ENCODE measurements around the gene MTG1.

The MTG1 gene

DNA sequence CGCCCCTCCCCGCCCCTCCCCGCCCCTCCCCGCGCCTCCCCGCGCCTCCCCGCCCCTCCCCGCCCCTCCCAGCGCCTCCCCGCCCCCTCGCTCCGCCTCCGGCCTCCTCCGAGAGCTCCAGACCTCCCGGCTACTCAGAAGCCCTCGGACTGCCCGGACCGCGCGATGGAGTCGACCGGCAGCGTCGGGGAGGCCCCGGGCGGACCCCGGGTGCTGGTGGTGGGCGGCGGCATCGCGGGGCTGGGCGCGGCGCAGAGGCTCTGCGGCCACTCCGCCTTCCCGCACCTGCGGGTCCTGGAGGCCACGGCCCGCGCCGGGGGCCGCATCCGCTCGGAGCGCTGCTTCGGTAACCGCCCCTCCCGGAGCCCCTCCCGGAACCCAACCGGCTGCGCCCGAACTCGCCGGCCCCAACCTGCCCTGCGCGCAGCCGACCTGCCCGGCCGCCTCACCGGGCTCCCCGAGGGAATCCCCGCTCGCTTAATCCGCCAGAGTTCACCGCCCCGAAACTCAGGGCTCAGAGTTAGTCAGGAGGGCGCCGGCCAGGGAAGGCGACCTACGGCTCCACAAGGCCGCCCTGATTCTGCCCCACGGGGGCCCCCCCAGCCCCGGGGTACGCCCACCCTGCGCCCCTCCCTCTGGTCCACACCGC is 14.7 kb upstream of the MTG1 start, which contains the start of gene PAOX (continued):
- no peak for TF ChIP-seq TSHZ2 (CRISPR knock-in tag; IDR thresholded peaks at IDR 0.05)

DNA sequence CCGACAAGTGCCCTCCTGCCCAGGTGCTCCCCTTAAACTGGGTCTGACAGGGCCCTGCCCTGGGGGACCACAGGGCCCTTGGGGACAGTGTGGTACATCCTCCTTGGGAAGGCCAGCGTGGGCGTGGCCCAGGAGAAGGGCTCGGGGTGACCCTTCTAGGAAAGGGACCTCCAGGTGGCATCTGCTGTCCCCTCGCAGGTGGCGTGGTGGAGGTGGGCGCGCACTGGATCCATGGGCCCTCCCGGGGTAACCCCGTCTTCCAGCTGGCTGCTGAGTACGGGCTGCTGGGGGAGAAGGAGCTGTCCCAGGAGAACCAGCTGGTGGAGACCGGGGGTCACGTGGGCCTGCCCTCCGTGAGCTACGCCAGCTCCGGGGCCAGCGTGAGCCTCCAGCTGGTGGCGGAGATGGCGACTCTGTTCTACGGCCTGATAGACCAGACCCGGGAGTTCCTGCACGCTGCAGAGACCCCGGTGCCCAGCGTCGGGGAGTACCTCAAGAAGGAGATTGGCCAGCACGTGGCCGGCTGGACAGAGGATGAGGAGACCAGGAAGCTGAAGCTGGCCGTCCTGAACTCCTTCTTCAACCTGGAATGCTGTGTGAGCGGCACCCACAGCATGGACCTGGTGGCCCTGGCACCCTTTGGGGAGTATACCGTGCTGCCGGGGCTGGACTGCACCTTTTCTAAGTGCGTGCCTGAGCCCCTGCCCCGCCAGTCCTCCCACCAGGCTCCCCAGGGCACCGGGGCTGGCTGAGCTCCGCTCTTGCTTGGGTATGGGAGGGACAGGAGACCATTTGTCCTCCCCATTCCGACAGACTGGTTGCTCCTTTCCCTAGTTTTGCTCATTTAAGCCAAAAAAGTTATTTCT is 13.9 kb upstream of the MTG1 start:
- ATAC-seq = no peak
- TF ChIP-seq ZNF70 (CRISPR knock-in tag; IDR thresholded peaks at IDR 0.05) (no peak), GLIS3 (CRISPR knock-in tag; IDR thresholded peaks at IDR 0.05) (no peak), CSRNP3 (CRISPR knock-in tag; IDR thresholded peaks at IDR 0.05) (no peak), POU6F1 (CRISPR knock-in tag; IDR thresholded peaks at IDR 0.05; ENCODE audit: borderline replicate concordance, low read depth) (no peak), ZNF8 (CRISPR knock-in tag; IDR thresholded peaks at IDR 0.05) (no peak), ISL1 (CRISPR knock-in tag; IDR thresholded peaks at IDR 0.05) (no peak), ZC3H10 (CRISPR knock-in tag; IDR thresholded peaks at IDR 0.05) (no peak), CSDC2 (CRISPR knock-in tag; IDR thresholded peaks at IDR 0.05) (no peak), RARB (CRISPR knock-in tag; IDR thresholded peaks at IDR 0.05) (no peak)

- no peak for ATAC-seq
- TF ChIP-seq TOX (CRISPR knock-in tag; IDR thresholded peaks at IDR 0.05; ENCODE audit: borderline replicate concordance) (no peak), GLIS3 (CRISPR knock-in tag; IDR thresholded peaks at IDR 0.05) (no peak), ISL1 (CRISPR knock-in tag; IDR thresholded peaks at IDR 0.05) (no peak), ESRRG (CRISPR knock-in tag; IDR thresholded peaks at IDR 0.05) (no peak), CREB5 (CRISPR knock-in tag; IDR thresholded peaks at IDR 0.05; ENCODE audit: low read depth) (no peak), ZNF70 (CRISPR knock-in tag; IDR thresholded peaks at IDR 0.05) (no peak), CSRNP3 (CRISPR knock-in tag; IDR thresholded peaks at IDR 0.05) (no peak), ZFP30 (CRISPR knock-in tag; IDR thresholded peaks at IDR 0.05) (no peak), POU6F1 (CRISPR knock-in tag; IDR thresholded peaks at IDR 0.05; ENCODE audit: borderline replicate concordance, low read depth) (no peak), ZFP3 (CRISPR knock-in tag; IDR thresholded peaks at IDR 0.05) (no peak), CSDC2 (CRISPR knock-in tag; IDR thresholded peaks at IDR 0.05) (no peak), RARB (CRISPR knock-in tag; IDR thresholded peaks at IDR 0.05) (no peak), ZNF565 (CRISPR knock-in tag; conservative IDR thresholded peaks at IDR 0.05; ENCODE audit: low read depth) (no peak), ZNF8 (CRISPR knock-in tag; IDR thresholded peaks at IDR 0.05) (no peak), BACH2 (CRISPR knock-in tag; IDR thresholded peaks at IDR 0.05; ENCODE audit: borderline replicate concordance) (no peak), TSHZ2 (CRISPR knock-in tag; IDR thresholded peaks at IDR 0.05) (no peak), PATZ1 (CRISPR knock-in tag; IDR thresholded peaks at IDR 0.05; ENCODE audit: borderline replicate concordance) (no peak), ARNTL (CRISPR knock-in tag; IDR thresholded peaks at IDR 0.05; ENCODE audit: borderline replicate concordance, low read depth) (no peak)
Measured at GRCh38 chr10:133381036-133381435, 12.9 kb upstream of the MTG1 start.

Data from SK-N-SH treated with all-trans-retinoic acid at 6 μM for 48 hours (cell line).